GM12892 (cell line): ENCODE results near the gene GPC5.

ENCODE experiments used
- POLR2A ChIP-seq: IDR thresholded peaks from 2 replicates; pipeline ENCODE4 v1.6.1; 2011; ENCODE audit warnings: low read depth, low read length, control low read depth
- POLR2AphosphoS5 ChIP-seq: IDR thresholded peaks from 2 replicates; pipeline ENCODE4 v1.6.1; 2011; ENCODE audit warnings: low read depth, low read length, control low read depth
- TAF1 ChIP-seq: IDR thresholded peaks from 2 replicates; pipeline ENCODE4 v1.6.1; 2011; ENCODE audit warnings: low read depth, mild to moderate bottlenecking, control low read depth, low read length, borderline replicate concordance

- TF ChIP-seq POLR2AphosphoS5: no peak
- no peak for TF ChIP-seq TAF1
- no peak for TF ChIP-seq POLR2A
These were observed 99.9 kb downstream of the GPC5 start for GRCh38 chr13:91498298-91498697.
